T-helper 1 cell treated with Interleukin-12 subunit alpha and Interleukin-12 subunit beta and Interleukin-4 antibody, amounts not matched to agents 30 ng/mL and 1 ng/mL, for 36 hours (primary cell): ENCODE data around the gene TSPAN31. TPM values are rescaled to one million over a fixed set of nuclear protein-coding genes. Genes with fewer than 3 reads are reported as not detected.

ENCODE experiments used
- intact Hi-C: fragments of 100-400 bp; cut with micrococcal nuclease; formaldehyde crosslinking; loops from one replicate; pipeline ENCODE4 v1.15.1; 2024
- total RNA-seq: library from RNA; stranded (reverse); gene quantifications from 2 replicates; pipeline ENCODE4 v1.2.3, GENCODE V29; 2022

The TSPAN31 gene
- total RNA-seq, 1 donor from 2014 or later = 29.4 TPM

- intact Hi-C loops = no loop called here
These were observed 8.7 kb upstream of the TSPAN31 start for GRCh38 chr12:57735952-57736740.

GRCh38 chr12:57736741-57737466, 7.9 kb upstream of the TSPAN31 start:
- intact Hi-C loops = no loop called here

- intact Hi-C loops = no loop called here
These were observed 7.1 kb upstream of the TSPAN31 start for GRCh38 chr12:57737467-57738460.

GRCh38 chr12:57738661-57739237, 6.1 kb upstream of the TSPAN31 start, which contains the start of gene AGAP2:
Gene AGAP2, minus strand, starts transcription at chr12:57738742. Its CDS starts 496 bp downstream, at chr12:57738246.
- intact Hi-C loops = no loop called here

- intact Hi-C loops = no loop called here
These were observed 5.5 kb upstream of the TSPAN31 start for GRCh38 chr12:57739387-57739786.

GRCh38 chr12:57739914-57740538, 4.8 kb upstream of the TSPAN31 start:
- intact Hi-C loops = loop anchor here (2.0 to 5.0 kb wide), 6 partner anchors 15 to 1053 kb away; partner anchors contain the start of genes GLI1, INHBE, MARCHF9 and PRIM1

- intact Hi-C loops = loop anchor here (1.0 to 5.0 kb wide), 9 partner anchors 14 to 1054 kb away; partner anchors contain the start of genes B4GALNT1, GLI1, INHBE and MARCHF9
These were observed 4.0 kb upstream of the TSPAN31 start for GRCh38 chr12:57740656-57741412.

GRCh38 chr12:57741413-57741789, 3.4 kb upstream of the TSPAN31 start:
- intact Hi-C loops = loop anchor here (1.0 to 5.0 kb wide), 9 partner anchors 13 to 1054 kb away; partner anchors contain the start of genes B4GALNT1, GLI1, INHBE and MARCHF9

- intact Hi-C loops = loop anchor here (1.0 to 5.0 kb wide), 10 partner anchors 13 to 1055 kb away; partner anchors contain the start of genes B4GALNT1, GLI1, INHBE and MARCHF9
These were observed 2.7 kb upstream of the TSPAN31 start for GRCh38 chr12:57741844-57742738.

- intact Hi-C loops = loop anchor here (1.0 to 5.0 kb wide), 11 partner anchors 9 to 1056 kb away; partner anchors contain the start of genes CDK4, CTDSP2, DCTN2 and EEF1AKMT3
These were observed 1.1 kb upstream of the TSPAN31 start for GRCh38 chr12:57743769-57744168.

GRCh38 chr12:57744194-57744776, 554 bp upstream of the TSPAN31 start:
- intact Hi-C loops = loop anchor here (1.0 to 5.0 kb wide), 11 partner anchors 8 to 1057 kb away; partner anchors contain the start of genes CDK4, CTDSP2, DCTN2 and EEF1AKMT3

GRCh38 chr12:57745485-57745881, 644 bp downstream of the TSPAN31 start:
- intact Hi-C loops = loop anchor here (2.0 kb wide), 1 partner anchor 101 kb away; the partner anchor contains the start of gene CTDSP2

- intact Hi-C loops = no loop called here
These were observed 1.2 kb downstream of the TSPAN31 start for GRCh38 chr12:57746025-57746424.

GRCh38 chr12:57749061-57749460, 4.2 kb downstream of the TSPAN31 start:
- intact Hi-C loops = no loop called here

- intact Hi-C loops = loop anchor here (5.0 to 10.0 kb wide), 7 partner anchors 523 to 1847 kb away; partner anchors contain the start of genes NACA, NEMP1, PYM1 and RAB5B
These were observed 6.0 kb downstream of the TSPAN31 start for GRCh38 chr12:57750561-57751431.

- intact Hi-C loops = loop anchor here (5.0 to 10.0 kb wide), 7 partner anchors 524 to 1846 kb away; partner anchors contain the start of genes NACA, NEMP1, PYM1 and RAB5B
These were observed 6.6 kb downstream of the TSPAN31 start for GRCh38 chr12:57751432-57751787.
